BE2C (cell line): ENCODE results near the gene COPS8.

Experiments used
- DNase-seq: peaks from one replicate; pipeline ENCODE4 v3.0.0-alpha.2; 2020
- H3K27me3 ChIP-seq: fragments of 250-450 bp; sonication (Bioruptor Pico); 2 replicates; pipeline ENCODE4 v1.5.1; 2020; ENCODE audit warnings: mild to moderate bottlenecking
- H3K36me3 ChIP-seq: fragments of 250-450 bp; sonication (Bioruptor Pico); 2 replicates; pipeline ENCODE4 v1.5.1; 2020; ENCODE audit warnings: mild to moderate bottlenecking
- H3K4me1 ChIP-seq: fragments of 250-450 bp; sonication (Bioruptor Pico); 2 replicates; pipeline ENCODE4 v1.5.1; 2020
- H3K4me3 ChIP-seq: 2 replicates; pipeline ENCODE4 v1.5.1; 2011; ENCODE audit warnings: low read depth, low read length
- H3K9me3 ChIP-seq: fragments of 250-450 bp; sonication (Bioruptor Pico); 2 replicates; pipeline ENCODE4 v1.5.1; 2020
- TF ChIP-seq, protein P1 (sequence below): IDR thresholded peaks from 2 replicates; pipeline ENCODE4 v1.5.1; 2012; ENCODE audit warnings: mild to moderate bottlenecking, low read depth, low read length

Gene COPS8

GRCh38 chr2:237134321-237135230 lies 48.9 kb downstream of the COPS8 start:
- peaks cover 3% of the 10 kb centered on the region; the same call in 1 of the 2 replicates for H3K9me3 ChIP-seq
- H3K27me3 ChIP-seq = no peaks in the 10 kb centered on the region
- H3K4me1 ChIP-seq = no peaks in the 10 kb centered on the region
- no peak overlapping the region for H3K4me3 ChIP-seq
- no peaks in the 10 kb centered on the region for H3K36me3 ChIP-seq
- TF ChIP-seq, protein P1, sequence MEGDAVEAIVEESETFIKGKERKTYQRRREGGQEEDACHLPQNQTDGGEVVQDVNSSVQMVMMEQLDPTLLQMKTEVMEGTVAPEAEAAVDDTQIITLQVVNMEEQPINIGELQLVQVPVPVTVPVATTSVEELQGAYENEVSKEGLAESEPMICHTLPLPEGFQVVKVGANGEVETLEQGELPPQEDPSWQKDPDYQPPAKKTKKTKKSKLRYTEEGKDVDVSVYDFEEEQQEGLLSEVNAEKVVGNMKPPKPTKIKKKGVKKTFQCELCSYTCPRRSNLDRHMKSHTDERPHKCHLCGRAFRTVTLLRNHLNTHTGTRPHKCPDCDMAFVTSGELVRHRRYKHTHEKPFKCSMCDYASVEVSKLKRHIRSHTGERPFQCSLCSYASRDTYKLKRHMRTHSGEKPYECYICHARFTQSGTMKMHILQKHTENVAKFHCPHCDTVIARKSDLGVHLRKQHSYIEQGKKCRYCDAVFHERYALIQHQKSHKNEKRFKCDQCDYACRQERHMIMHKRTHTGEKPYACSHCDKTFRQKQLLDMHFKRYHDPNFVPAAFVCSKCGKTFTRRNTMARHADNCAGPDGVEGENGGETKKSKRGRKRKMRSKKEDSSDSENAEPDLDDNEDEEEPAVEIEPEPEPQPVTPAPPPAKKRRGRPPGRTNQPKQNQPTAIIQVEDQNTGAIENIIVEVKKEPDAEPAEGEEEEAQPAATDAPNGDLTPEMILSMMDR = no peak
- no peak for DNase-seq

- TF ChIP-seq, protein P1 = no peak
These were observed 51.1 kb downstream of the COPS8 start for GRCh38 chr2:237136824-237137223.

DNA sequence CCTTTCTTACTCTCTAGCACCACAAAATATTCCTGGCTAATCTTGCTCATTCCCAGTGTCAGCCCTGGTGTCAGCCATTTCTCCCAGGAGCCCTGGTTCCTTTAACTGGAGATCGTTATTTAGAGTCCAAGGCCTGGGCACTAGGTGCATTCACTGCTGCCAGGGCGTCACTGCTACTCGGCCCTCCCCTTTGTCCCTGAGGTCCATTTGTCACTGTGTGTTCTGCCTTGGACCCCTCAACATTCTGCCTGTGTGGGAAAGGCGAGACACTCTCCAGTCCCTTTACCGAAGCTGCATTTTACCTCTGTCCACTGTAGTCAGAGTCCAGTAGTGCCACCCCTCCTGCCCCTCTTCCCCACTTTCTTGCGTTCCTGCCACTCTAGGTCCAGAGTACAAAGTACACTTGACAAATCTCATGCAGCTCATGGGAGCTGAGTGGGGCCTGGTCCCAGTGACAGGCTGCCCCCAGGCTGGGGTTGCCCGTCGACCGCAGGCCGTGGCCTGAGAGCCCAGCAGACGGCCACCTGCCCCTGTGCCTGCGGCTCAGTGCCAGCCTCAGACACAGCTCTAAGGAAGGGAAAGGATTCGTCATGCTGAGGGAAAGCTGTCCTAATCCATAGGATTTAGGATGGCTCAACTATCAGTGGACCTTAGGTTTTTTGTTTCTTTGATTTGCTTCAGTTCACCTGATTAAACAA lies 52.1 kb downstream of the COPS8 start:
- TF ChIP-seq, protein P1 = no peak
- Histone ChIP-seq H3K4me3 (no peak overlapping the region), H3K4me1 (no peaks in the 10 kb centered on the region), H3K9me3 (no peaks in the 10 kb centered on the region), H3K36me3 (no peaks in the 10 kb centered on the region), H3K27me3 (no peaks in the 10 kb centered on the region)
- DNase-seq = no peak

More at GRCh38 chr2:237136824-237137223, 51.1 kb downstream of the COPS8 start:
- Histone ChIP-seq H3K36me3 (no peaks in the 10 kb centered on the region), H3K4me3 (no peak overlapping the region), H3K27me3 (no peaks in the 10 kb centered on the region), H3K9me3 (no peaks in the 10 kb centered on the region), H3K4me1 (no peaks in the 10 kb centered on the region)
- DNase-seq = no peak

- H3K27me3 ChIP-seq = no peaks in the 10 kb centered on the region
- H3K4me1 ChIP-seq = no peaks in the 10 kb centered on the region
- no peak overlapping the region for H3K4me3 ChIP-seq
- H3K36me3 ChIP-seq = no peaks in the 10 kb centered on the region
- no peak for DNase-seq
- H3K9me3 ChIP-seq = no peaks in the 10 kb centered on the region
- TF ChIP-seq, protein P1 = no peak
These were observed 53.5 kb downstream of the COPS8 start for GRCh38 chr2:237139123-237139675.

GRCh38 chr2:237140689-237141285 lies 55.1 kb downstream of the COPS8 start:
- Histone ChIP-seq H3K4me1 (no peaks in the 10 kb centered on the region), H3K4me3 (no peak overlapping the region), H3K27me3 (no peaks in the 10 kb centered on the region), H3K36me3 (no peaks in the 10 kb centered on the region), H3K9me3 (no peaks in the 10 kb centered on the region)
- TF ChIP-seq, protein P1 = no peak
- no peak for DNase-seq
